GM08714 (cell line): ENCODE measurements around the gene LECT2.

Experiments used
- H3K4me3 ChIP-seq: fragments of 200-500 bp; sonication (Bioruptor generic); 2 replicates; pipeline ENCODE4 v1.5.1; 2014; ENCODE audit warnings: mild to moderate bottlenecking, low read length, inconsistent platforms
- ZNF274 ChIP-seq: IDR thresholded peaks from 2 replicates; pipeline ENCODE4 v1.6.1; 2012; ENCODE audit warnings: mild to moderate bottlenecking, low read depth, low read length

Gene LECT2

DNA sequence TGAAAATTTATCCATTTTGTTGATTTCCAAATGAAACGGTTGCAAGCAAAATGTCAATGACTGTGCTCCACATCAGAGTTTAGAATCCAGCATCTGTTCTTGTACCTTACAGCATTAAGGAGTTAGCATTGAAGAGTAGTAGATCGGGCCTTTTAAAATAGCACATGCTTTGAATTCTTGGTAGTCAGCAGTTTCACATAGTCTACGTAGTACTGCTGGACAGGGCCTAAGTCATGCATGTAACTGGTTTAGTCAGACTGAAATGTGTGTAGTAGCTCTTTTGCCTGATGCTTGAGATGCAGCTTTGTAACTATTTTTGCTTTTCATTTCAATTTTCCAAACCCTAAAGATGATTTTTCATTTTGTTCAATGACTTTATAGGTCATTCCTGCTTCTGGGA lies 19.8 kb downstream of the LECT2 start:
- TF ChIP-seq ZNF274 = no peak
- H3K4me3 ChIP-seq = no peak overlapping the region

DNA sequence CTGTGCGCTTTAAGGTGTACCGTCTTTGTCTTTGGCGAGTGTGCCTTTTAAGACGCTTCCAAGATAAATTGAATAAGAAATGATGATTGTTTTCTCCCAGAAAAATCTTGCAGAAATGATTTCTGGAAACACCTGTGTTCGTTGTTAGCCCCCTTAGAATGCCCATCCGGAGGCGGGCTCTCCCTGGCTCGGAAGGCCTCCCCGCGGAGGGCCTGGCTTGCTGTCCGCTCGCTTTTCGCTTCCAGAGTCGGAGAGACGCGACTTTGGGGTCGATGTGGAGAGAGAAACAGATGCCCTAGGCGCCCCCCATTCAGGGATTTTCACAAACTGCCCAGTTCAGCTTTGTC lies 23.9 kb downstream of the LECT2 start:
- no peak overlapping the region for H3K4me3 ChIP-seq
- TF ChIP-seq ZNF274 = no peak

DNA sequence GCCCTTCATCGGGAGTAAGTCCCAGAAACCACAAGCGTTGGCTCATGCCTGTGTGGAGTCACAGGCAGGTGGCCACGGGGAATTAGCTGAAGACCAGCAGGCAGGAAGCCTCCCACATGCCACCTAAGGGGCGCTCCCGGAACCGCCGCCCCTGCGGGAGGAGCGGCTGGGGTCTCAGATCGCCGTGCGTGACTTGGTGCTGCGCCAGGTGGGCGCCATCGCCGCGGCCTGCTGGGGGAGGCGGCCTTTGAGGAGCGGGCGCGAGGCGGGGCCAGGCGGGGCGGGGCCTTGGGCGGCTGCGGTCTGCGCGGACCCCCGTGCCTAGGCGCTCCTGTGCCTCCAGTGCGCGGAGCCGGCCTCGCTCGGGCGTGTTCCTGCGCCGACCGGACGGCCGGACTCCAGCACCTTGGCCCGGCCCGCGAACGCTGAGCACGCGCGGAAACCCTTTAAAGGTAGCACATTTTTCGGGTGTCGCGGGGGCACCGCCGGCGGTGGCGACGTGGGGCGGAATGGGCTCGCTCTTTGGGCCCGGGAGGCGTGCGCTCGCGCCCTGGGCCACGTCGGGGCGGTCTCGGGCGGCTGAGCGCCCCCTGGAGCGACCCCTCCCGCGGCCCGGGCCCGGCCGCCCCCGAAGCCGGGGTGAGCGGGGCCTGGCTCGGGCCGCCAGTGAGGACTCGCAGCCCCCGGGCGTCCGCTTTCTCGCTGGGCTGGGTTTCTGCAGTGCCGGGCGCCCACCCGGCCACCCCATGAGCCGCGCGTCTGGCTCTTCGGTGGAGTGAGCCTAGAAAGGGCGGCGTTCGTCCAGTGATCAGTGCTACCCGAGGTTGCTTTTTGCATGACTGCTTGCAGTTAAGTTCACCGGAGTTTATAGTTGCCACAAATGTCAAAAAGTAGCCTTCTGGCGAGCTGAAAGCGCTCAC lies 24.5 kb downstream of the LECT2 start:
- TF ChIP-seq ZNF274 = no peak
- no peak overlapping the region for H3K4me3 ChIP-seq

DNA sequence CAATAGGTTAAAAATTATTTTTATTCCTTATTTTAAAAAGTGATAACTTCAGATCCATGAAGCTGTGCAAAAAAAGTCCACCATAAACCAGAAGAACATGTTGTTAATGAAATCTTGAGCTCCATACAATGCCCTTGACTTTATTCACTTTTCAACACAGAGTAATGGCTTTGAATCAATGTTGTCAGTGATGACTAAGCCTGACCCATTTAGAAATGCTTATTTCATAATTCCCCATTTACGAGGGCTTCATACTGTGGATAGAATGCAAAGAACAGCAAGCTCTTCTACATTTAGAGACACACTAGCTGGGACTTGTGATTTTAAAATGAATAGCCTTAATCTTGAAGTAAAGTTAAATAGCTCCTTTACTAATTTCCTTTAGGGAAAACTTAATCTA lies 33.4 kb downstream of the LECT2 start:
- H3K4me3 ChIP-seq = no peak overlapping the region
- TF ChIP-seq ZNF274 = no peak

DNA sequence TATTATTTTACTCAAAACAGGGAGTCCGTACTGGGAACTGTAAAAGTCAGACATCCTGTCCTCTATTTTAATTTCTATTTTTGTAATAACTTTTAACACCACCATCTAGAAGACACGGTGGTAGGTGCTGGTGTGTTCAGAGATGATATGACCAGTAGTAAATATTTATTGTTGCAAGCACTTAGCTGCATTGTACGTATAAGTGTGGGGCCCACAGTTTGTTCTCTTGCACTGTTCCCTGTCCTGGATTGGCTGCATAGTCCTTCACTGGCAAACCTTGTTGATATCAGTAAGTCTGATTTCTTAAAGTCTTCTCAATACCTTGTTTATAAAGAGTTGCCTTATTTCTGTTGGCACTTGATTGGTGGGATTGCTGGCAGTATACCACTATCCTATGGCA lies 34.6 kb downstream of the LECT2 start:
- H3K4me3 ChIP-seq = no peak overlapping the region
- TF ChIP-seq ZNF274 = no peak

DNA sequence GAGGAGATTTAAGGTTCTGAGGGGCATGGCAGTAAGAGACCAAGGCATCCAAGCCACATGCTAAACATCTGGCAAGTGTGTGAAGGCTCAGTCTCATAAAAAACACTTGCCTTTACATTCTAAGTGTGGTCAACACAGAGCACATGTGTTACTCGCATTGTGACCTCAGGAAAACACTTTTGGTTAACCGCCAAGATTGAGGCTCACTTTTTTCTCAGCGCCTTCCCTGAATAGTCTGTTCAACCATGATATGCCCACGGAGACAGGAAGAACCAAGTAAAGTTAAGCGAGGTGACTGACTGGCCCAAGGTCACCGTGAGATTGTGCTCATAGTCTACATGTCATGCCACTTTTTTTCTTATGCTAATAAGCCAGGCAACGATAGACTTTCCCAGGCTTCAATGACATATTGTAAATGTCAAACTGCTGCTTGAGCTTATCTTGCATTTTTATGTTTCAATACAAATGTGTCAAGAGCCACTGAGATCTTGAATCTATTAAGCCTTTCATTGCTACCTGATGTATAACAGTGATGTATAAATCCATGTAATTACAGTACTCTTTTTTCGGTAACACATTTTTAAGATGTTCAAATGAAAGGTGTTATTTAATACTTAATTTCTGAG lies 38.0 kb downstream of the LECT2 start:
- H3K4me3 ChIP-seq = no peak overlapping the region
- TF ChIP-seq ZNF274 = no peak

DNA sequence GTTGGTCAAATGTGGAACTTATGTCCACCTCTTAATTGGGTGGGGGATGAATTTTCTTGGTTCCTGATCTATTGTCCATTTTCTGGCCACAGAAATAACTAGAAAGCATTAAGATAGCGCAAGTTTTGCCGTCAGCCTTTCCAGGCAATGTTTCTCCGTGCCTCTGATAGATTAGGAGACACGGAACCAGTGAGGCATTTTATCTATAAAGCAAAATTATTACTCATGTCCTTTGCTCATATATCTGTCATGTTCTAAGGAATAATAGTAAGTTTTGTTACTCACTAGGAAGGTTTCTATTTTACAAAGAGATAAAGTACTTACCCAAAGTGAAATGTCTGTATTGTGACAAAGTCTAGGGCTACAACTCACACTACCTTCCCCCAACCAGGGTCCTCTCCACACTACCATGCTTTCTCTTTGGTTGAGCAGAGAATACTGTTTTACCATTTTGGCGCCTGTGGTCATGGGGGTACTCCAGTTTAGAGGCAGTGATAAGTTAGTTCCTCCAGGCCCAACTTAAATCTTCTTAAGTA lies 39.2 kb downstream of the LECT2 start:
- TF ChIP-seq ZNF274 = no peak
- no peak overlapping the region for H3K4me3 ChIP-seq

DNA sequence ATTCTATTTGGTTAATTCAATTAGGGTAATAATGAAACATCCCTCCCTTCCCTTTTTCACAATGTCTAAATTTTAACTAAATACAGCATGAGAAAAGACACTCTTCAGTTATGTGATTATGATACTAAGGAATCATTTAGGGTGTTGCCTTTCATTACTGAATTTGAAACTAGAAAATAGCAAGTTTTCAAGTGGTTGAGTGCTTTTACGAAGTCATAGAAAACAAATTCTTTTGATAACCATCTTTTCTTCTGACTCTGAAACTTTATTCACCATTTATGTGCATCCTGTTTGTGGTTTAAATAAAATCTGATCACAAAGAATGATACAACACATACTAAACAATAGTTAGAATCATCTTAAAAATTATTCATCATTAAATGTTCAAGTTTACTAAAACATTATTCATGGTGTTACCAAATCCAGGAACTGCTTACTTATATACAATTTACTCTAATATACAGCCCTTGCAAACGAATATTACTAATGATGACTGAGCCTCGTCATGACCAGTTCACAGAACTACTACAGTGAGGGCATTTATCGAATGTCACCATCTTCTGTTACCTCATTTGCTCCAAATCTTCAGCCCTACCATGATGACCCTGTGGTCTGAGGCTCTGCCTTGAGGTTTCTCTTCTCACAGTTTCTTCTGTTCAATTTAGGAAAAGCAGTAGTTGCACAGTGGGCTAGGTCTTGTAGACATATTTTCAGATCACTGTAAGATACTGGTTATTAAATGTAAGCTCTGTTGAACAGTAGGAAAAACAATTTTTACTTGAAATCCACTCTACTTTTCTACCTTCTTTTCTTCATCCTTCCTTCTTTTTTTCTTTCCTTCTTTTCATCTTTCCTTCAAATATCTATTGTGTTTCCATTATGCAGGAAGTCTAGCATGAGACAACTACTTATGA lies 40.8 kb downstream of the LECT2 start:
- TF ChIP-seq ZNF274 = no peak
- H3K4me3 ChIP-seq = no peak overlapping the region

DNA sequence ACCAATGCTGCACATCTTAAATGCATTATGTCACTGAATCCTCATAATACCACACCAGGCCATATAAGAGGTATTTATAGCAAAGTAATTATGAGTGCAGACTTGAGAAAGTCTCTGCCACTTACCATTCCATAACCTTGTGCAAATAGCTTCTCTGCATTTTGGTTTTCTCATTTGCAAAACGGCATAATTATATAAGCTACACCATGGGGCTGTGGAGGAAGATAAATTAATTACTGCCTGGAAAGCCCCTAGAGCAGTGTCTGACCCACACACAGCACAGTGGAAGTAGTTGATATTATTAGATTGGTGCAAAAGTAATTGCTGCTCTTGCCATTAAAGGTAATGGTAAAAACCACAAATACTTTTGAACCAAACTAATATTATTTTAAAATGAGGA lies 49.6 kb downstream of the LECT2 start:
- no peak overlapping the region for H3K4me3 ChIP-seq
- no peak for TF ChIP-seq ZNF274

DNA sequence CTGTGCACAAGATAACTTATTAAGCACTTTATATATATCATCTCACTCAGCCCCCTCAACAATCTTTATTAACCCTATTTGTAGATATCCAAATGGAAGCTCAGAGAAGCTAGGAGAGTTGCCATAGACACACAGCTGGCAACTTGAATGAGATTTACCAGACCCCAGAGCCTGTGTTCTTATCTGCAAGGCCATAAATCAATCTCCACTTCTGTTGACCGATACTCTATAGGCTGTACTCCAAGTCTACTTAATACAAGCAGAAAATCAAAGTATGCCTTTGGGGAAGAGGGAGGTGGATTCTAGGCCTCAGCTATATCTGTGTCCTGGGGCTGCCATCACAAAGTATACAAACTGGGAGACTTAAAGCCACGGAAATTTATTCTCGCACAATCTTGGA lies 53.1 kb downstream of the LECT2 start:
- no peak for TF ChIP-seq ZNF274
- no peak overlapping the region for H3K4me3 ChIP-seq

DNA sequence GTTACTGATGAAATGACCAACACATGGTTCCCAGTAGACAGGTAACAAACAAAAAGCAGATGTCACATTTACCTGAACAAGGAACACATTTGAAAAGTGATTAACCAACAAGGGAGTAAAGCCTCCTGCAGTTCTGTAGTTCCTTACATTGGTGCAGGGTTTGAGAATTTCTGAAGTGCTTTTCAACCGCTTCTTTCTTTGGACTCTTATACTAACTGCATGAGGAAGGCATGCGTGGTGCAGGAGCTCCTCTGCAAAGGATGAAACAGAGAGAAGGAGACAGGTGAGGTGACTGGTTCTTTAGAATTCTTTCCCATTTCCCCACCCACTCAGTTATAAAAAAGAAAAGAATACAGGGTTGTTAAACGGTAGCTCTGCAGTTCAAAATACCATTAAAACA lies 54.5 kb downstream of the LECT2 start:
- no peak overlapping the region for H3K4me3 ChIP-seq
- no peak for TF ChIP-seq ZNF274

DNA sequence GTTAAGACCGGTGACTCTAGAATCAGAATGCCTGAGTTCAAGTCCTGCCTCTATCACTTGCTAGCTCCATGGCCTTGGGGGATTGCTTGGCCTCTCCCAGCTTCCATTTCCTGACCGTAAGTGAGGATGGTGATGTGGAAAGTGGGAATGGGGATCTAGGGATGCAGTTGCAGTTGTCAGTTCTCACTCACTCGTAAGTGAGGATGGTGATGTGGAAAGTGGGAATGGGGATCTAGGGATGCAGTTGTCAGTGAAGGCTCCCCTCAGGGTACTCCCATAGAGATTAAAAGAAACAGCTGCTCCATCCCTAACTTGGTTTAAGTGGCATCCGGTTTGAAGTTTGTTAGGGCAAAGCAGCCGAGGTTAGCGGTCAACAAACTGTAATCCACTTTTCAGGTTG lies 56.1 kb downstream of the LECT2 start:
- no peak for TF ChIP-seq ZNF274

More for the DNA sequence above, 56.1 kb downstream of the LECT2 start:
- no peak overlapping the region for H3K4me3 ChIP-seq
